Lung (tissue), 10 donors: ENCODE data around the gene ZNG1C. TPM values are rescaled to one million over a fixed set of nuclear protein-coding genes. Genes with fewer than 3 reads are reported as not detected.
"Not testable (repeated sequence)": the region's sequence is repeated elsewhere in the genome, so short reads cannot be mapped to it uniquely, and the experiment has no call there.

Source experiments
- ATAC-seq: fragments of 200-7000 bp; cut with Tn5 transposase; one replicate; pipeline ENCODE4 v1.9.1; 2020; ENCODE audit warnings: moderate number of reproducible peaks; ENCODE audit not compliant: insufficient read depth, low FRiP score
- DNase-seq, 3 donors: peaks; one replicate each; pipeline ENCODE4 v3.0.0-alpha.2; 2013 to 2017
- H3K27ac ChIP-seq, 2 donors: one replicate each; pipeline ENCODE4 v1.5.1; 2013; ENCODE audit warnings: mild to moderate bottlenecking in 2 of 2, moderate library complexity in 2 of 2, control low read depth in 1 of 2, inconsistent platforms in 1 of 2, low read depth in 1 of 2, low read length in 1 of 2
- H3K27me3 ChIP-seq, 3 donors: one replicate each; pipeline ENCODE4 v1.5.1; 2013; ENCODE audit warnings: low read length in 2 of 3; ENCODE audit not compliant: control insufficient read depth in 3 of 3, insufficient read depth in 3 of 3
- H3K36me3 ChIP-seq, 4 donors: one replicate each; pipeline ENCODE4 v1.5.1; 2013; ENCODE audit warnings: low read length in 4 of 4, mild to moderate bottlenecking in 1 of 4, moderate library complexity in 1 of 4; ENCODE audit not compliant: control insufficient read depth in 4 of 4, insufficient read depth in 4 of 4
- H3K4me1 ChIP-seq, 5 donors: one replicate each; pipeline ENCODE4 v1.5.1; 2013; ENCODE audit warnings: low read length in 5 of 5, mild to moderate bottlenecking in 2 of 5, moderate library complexity in 1 of 5; ENCODE audit not compliant: control insufficient read depth in 5 of 5, insufficient read depth in 5 of 5
- H3K4me3 ChIP-seq: one replicate; pipeline ENCODE4 v1.5.1; 2013; ENCODE audit warnings: mild to moderate bottlenecking, control low read depth, moderate library complexity
- H3K9ac ChIP-seq, 2 donors: one replicate each; pipeline ENCODE4 v1.5.1; 2013; ENCODE audit warnings: low read length in 2 of 2, control low read depth in 1 of 2; ENCODE audit not compliant: insufficient read depth in 1 of 2
- H3K9me3 ChIP-seq, 4 donors: one replicate each; pipeline ENCODE4 v1.5.1; 2013; ENCODE audit warnings: low read length in 3 of 4, mild to moderate bottlenecking in 1 of 4, moderate library complexity in 1 of 4; ENCODE audit not compliant: control insufficient read depth in 4 of 4, insufficient read depth in 3 of 4
- WGBS, 2 donors: extraction: QIAGEN DNeasy Blood & Tissue Kit; methylation state at CpG; one replicate each; pipeline ENCODE4 v1.1.7; 2013; 5-methylcytosine and 5-hydroxymethylcytosine counted together
- polyA plus RNA-seq, 2 donors: library from polyadenylated mRNA; stranded (reverse); fragments of 200-250 nt; gene quantifications; one replicate each; pipeline ENCODE4 v1.2.1, GENCODE V29; 2013
- total RNA-seq, 2 donors: library from RNA; depleted of rRNA in 1 of 2; stranded (reverse); fragments of >200 nt in 1 of 2; gene quantifications; one replicate each; pipeline ENCODE4 v1.2.1, GENCODE V29; 2014 to 2021
- donor health status: Bipolar disorder and iron deficiency.
- donor health status: healthy.
- donor health status: DM: yes; HTN: yes; CAD: no.

ZNG1C gene
- total and polyA plus RNA-seq, 4 donors = 12.6 to 31.6 (median 22.6) TPM

- not testable (repeated sequence) for ATAC-seq, H3K4me3 ChIP-seq, H3K36me3 ChIP-seq, DNase-seq, H3K27ac ChIP-seq, H3K27me3 ChIP-seq, H3K9ac ChIP-seq, H3K9me3 ChIP-seq, H3K4me1 ChIP-seq
- WGBS, 2 donors = 88 to 96% methylated on average over 5 to 7 of the region's 11 CpGs
These were observed 88.9 kb downstream of the ZNG1C start for GRCh38 chr9:68330531-68331173.

GRCh38 chr9:68332122-68332521, 90.3 kb downstream of the ZNG1C start:
- ATAC-seq, H3K27me3 ChIP-seq, H3K9me3 ChIP-seq, H3K4me3 ChIP-seq, H3K9ac ChIP-seq, H3K27ac ChIP-seq, H3K36me3 ChIP-seq, H3K4me1 ChIP-seq, DNase-seq: not testable (repeated sequence)
- WGBS, 2 donors = 38 to 63% methylated on average over 1 of the region's 1 CpG

GRCh38 chr9:68335935-68336334, 94.2 kb downstream of the ZNG1C start:
- not testable (repeated sequence) for H3K27ac ChIP-seq, H3K27me3 ChIP-seq, H3K4me3 ChIP-seq, H3K4me1 ChIP-seq, H3K9me3 ChIP-seq, DNase-seq, H3K9ac ChIP-seq, H3K36me3 ChIP-seq
- peak; percentile 22 for ATAC-seq
- WGBS, 2 donors = 44 to 81% methylated on average over 2 of the region's 3 CpGs

- not testable (repeated sequence) for H3K27me3 ChIP-seq, H3K9ac ChIP-seq, H3K4me1 ChIP-seq, H3K27ac ChIP-seq, H3K9me3 ChIP-seq, H3K4me3 ChIP-seq, H3K36me3 ChIP-seq, DNase-seq
- 67 to 75% methylated on average over 4 of the region's 10 CpGs for WGBS, 2 donors
- peak; percentile 64 for ATAC-seq
These were observed 95.0 kb downstream of the ZNG1C start for GRCh38 chr9:68336639-68337339.

DNA sequence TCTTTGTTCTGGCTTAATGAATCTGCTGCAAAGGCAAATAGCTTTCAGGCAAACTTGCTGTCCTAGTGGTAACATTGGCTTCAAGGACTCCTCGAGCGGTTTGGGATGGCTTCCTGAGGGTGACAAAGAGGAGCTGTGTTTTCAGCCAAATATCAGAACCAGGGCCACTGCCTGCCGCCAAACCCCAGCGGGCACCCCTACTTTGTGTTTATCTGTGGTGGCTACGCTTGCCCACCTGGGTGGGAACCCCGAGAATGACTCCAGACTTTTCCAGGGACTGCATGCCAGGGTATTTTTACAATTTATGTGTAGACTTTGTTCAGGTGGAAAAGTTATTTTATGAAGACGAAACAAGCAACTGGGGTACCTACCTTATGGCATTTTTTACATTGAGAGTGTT, 96.2 kb downstream of the ZNG1C start:
- not testable (repeated sequence) for H3K27ac ChIP-seq, H3K4me1 ChIP-seq, H3K9me3 ChIP-seq, H3K9ac ChIP-seq, H3K36me3 ChIP-seq, DNase-seq, H3K4me3 ChIP-seq, H3K27me3 ChIP-seq, ATAC-seq
- 83 to 98% methylated on average over 7 of the region's 7 CpGs for WGBS, 2 donors

GRCh38 chr9:68342265-68343025, 100.7 kb downstream of the ZNG1C start:
- peak; percentile 88 for ATAC-seq
- not testable (repeated sequence) for H3K4me3 ChIP-seq, H3K27ac ChIP-seq, H3K9me3 ChIP-seq, H3K9ac ChIP-seq, DNase-seq, H3K4me1 ChIP-seq, H3K36me3 ChIP-seq, H3K27me3 ChIP-seq
- WGBS, 2 donors = 11 to 16% methylated on average over 4 of the region's 10 CpGs

DNA sequence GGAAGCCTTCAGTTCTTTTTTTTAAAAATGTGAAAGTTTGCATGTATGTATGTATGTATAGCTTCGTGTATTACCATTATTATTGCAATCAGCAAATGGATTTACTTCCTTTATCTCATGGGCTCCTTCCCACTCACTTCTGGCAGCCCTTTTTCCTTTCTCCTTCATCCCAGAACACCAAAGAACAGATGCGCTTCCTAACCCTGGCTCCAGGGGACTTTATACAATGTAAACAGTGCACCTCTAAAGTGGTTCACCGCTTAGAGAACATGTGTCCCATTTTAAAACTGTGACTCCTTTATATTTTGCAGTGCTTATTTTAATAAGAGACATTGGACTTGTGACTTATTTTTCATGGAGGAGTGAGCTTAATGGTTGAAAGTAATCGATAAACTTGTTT, 101.5 kb downstream of the ZNG1C start:
- not testable (repeated sequence) for H3K4me3 ChIP-seq, H3K36me3 ChIP-seq, H3K27me3 ChIP-seq, H3K9me3 ChIP-seq, ATAC-seq, DNase-seq, H3K4me1 ChIP-seq, H3K27ac ChIP-seq, H3K9ac ChIP-seq
- WGBS, 2 donors = 64 to 77% methylated on average over 3 of the region's 4 CpGs

- ATAC-seq, H3K9me3 ChIP-seq, H3K27ac ChIP-seq, H3K4me1 ChIP-seq, H3K27me3 ChIP-seq, H3K9ac ChIP-seq, H3K4me3 ChIP-seq, H3K36me3 ChIP-seq: not testable (repeated sequence)
- 57 to 78% methylated on average over 3 of the region's 4 CpGs for WGBS, 2 donors
- DNase-seq = peak in 2 of 3 donors; percentile 59 to 73
These were observed 102.2 kb downstream of the ZNG1C start for GRCh38 chr9:68343992-68344391.
